Choroid plexus epithelial cell (primary cell): ENCODE results near the gene MAN2B2.

Experiments
- DNase-seq: peaks from one replicate; pipeline ENCODE4 v3.0.0-alpha.2; 2010; ENCODE audit warnings: low read depth
- H3K4me3 ChIP-seq: 2 replicates; pipeline ENCODE4 v1.5.1; 2011; ENCODE audit warnings: low read depth, mild to moderate bottlenecking, control low read depth, low read length, moderate library complexity
- TF ChIP-seq, protein P1 (sequence below): conservative IDR thresholded peaks from 2 replicates; pipeline ENCODE4 v1.5.1; 2011; ENCODE audit warnings: low read depth, mild to moderate bottlenecking, control low read depth, inconsistent platforms, low read length, moderate library complexity

The MAN2B2 gene

DNA sequence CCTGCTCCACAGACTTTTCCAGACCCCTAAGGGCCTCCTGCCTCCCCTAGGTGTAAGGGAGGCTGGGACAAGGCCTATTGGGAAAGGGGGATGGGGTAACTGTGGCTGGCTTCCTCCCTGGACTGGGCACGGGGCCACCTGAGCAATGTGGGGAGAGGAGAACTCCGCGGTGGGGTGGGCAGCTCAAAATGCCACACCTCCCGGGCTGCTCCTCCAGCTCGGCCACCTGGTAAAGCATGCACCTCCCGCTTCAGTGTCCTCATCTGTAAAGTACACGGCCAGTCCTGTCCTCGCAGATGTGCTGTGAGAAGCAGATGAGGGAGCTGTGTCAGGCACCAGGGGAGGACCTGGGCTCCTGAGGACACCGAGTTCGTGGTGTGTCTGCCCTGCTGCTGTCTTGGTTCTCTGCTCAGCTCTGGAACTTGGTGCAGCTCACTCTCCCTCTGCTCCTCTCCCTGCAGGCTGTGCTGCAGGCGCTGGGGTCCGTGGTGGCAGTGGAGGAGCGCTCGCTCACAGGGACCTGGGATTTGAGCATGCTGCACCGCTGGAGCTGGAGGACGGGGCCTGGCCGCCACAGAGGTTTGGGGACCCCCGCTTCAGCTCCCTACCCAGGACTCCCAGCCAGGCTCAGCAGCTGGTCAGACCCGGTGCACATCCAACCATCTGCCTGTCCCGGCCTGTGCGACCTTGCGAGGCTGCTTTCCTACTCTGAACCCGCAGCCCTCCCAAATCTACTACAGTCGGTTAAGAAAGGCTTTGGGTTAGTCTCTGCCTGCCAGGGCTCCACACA is 44.7 kb downstream of the MAN2B2 start:
- H3K4me3 ChIP-seq = no peak overlapping the region
- TF ChIP-seq, protein P1, sequence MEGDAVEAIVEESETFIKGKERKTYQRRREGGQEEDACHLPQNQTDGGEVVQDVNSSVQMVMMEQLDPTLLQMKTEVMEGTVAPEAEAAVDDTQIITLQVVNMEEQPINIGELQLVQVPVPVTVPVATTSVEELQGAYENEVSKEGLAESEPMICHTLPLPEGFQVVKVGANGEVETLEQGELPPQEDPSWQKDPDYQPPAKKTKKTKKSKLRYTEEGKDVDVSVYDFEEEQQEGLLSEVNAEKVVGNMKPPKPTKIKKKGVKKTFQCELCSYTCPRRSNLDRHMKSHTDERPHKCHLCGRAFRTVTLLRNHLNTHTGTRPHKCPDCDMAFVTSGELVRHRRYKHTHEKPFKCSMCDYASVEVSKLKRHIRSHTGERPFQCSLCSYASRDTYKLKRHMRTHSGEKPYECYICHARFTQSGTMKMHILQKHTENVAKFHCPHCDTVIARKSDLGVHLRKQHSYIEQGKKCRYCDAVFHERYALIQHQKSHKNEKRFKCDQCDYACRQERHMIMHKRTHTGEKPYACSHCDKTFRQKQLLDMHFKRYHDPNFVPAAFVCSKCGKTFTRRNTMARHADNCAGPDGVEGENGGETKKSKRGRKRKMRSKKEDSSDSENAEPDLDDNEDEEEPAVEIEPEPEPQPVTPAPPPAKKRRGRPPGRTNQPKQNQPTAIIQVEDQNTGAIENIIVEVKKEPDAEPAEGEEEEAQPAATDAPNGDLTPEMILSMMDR = no peak
- no peak for DNase-seq

DNA sequence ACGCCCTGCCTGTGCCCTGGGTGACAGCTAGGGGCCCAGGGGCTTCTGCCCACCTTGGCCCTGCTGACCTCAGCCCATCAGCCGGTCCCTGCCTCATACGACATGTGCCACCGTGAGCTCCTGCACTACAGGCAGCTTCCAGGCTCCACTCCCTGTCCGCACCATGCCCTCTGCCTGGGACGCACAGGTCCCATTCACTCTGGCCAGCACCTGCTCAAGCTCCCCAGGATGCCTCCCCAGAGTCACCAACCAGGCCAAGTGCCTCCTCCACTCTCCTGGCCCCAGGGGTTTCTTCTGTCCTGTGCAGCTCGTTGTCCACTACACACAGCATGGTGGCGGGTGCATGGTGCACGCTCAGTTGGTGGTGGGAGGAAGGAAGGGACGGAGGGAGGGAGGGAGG is 45.3 kb downstream of the MAN2B2 start:
- H3K4me3 ChIP-seq = no peak overlapping the region
- TF ChIP-seq, protein P1 = no peak
- no peak for DNase-seq

DNA sequence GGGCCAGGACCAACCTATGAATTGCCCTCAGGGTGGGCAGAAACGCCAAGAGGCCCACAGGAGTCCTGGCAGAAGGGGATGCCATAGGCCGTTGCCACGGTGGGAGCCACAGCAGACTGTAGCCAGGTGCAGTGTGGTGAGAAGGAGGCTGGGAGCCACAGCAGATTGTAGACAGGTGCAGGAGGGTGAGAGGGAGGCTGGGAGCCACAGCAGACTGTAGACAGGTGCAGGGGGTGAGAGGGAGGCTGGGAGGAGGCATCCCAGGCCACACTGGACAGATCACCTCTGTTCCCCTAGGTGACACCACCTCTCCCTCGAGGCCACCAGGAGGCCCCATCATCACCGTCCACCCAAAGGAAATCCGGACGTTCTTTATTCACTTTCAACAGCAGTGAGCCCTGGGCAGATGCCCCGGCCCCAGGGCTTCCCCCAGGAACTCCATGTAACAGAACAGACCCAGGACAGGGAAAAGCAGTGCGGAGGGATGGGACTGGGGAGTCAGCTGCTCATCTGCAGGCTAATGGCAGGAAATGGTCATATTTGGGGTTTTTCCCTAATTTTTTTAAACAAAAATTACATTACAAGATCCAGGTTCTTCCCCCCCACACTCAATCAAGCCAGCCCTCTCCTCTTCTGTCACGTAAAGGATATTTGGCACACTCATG is 46.0 kb downstream of the MAN2B2 start:
- DNase-seq = no peak
- TF ChIP-seq, protein P1 = no peak
- no peak overlapping the region for H3K4me3 ChIP-seq

DNA sequence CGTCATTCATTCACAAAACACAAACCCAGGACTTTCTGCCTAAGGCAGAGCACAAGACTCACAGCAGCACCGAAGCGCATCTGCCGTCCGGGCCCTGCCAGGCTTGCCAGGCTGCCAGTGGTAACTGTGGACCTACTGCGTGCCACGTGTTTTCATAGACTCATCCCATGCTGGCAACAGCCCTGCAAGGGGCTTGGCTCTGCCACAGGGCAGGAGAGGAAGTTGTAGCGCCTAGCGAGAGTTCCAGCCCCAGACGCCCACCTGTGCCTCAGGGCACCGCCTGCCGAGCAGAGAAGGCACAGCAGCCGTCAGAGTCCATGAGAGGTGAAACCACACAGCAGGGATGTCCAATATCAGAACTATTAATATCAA is 46.6 kb downstream of the MAN2B2 start:
- H3K4me3 ChIP-seq = no peak overlapping the region
- TF ChIP-seq, protein P1 = no peak
- no peak for DNase-seq

DNA sequence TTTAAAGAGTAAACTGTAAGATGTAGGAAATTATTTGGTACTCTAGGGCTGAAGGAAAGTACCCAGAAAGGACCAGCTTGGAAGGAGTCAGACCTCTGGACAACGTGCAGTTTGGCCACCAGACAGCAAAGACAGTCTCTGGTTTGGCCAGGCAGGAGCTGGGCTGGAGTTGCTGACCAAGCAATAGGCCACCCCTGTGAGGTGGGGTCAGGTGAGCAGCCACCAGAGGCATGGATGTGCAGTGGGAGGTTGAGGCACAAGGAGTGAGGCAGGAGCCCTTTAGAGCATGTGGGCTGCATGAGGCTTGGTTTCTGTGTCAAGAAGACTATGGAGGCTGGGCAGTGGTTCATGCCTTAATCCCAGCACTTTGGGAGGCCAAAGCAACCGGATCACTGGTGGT is 47.8 kb downstream of the MAN2B2 start:
- no peak for DNase-seq

DNA sequence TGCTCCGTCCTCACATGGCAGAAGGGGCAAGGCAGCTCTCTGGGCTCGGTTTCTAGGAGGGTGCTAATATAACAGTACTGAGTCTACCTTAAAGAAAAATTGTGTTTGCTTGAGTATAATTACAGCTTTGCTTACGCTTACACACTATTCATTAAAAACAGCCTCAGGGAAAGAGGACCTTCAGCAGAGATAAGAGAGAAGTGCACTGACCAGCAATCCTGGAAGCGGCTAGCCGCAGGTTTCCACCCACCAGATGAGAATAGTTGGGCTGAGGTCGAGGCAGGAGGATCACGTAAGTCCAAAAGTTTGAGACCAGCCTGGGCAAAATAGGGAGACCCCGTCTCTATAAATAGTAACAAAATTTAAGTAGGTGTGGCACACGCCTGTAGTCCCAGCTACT is 50.3 kb downstream of the MAN2B2 start:
- TF ChIP-seq, protein P1 = no peak

More for the DNA sequence above, 47.8 kb downstream of the MAN2B2 start:
- TF ChIP-seq, protein P1 = no peak
- no peak overlapping the region for H3K4me3 ChIP-seq

More for the DNA sequence above, 50.3 kb downstream of the MAN2B2 start:
- DNase-seq = no peak
- H3K4me3 ChIP-seq = no peak overlapping the region
